HG03039 (cell line): ENCODE results near the gene ZNF598.

ENCODE experiments used
- ATAC-seq: cut with Tn5 transposase; IDR thresholded peaks from one replicate; pipeline ENCODE4 v1.9.1; 2021; ENCODE audit warnings: mild to moderate bottlenecking, moderate library complexity; ENCODE audit not compliant: unreplicated experiment

ZNF598 gene

GRCh38 chr16:2008009-2008526, 1.6 kb downstream of the ZNF598 start:
- no peak for ATAC-seq

GRCh38 chr16:2007081-2007836, 2.4 kb downstream of the ZNF598 start:
- ATAC-seq: no peak

- ATAC-seq: no peak
Measured at GRCh38 chr16:2006317-2006716, 3.3 kb downstream of the ZNF598 start.

GRCh38 chr16:2005646-2006045, 4.0 kb downstream of the ZNF598 start:
- ATAC-seq: no peak

GRCh38 chr16:2004795-2005517, 4.7 kb downstream of the ZNF598 start:
- no peak for ATAC-seq

GRCh38 chr16:2003827-2004641, 5.6 kb downstream of the ZNF598 start:
- ATAC-seq: no peak

GRCh38 chr16:2003231-2003826, 6.3 kb downstream of the ZNF598 start:
- no peak for ATAC-seq

GRCh38 chr16:2002406-2003230, 7.0 kb downstream of the ZNF598 start:
- no peak for ATAC-seq

- no peak for ATAC-seq
Measured at GRCh38 chr16:2001456-2002355, 7.9 kb downstream of the ZNF598 start.

- ATAC-seq: no peak
Measured at GRCh38 chr16:2001035-2001434, 8.6 kb downstream of the ZNF598 start.

GRCh38 chr16:1999866-2000514, 9.6 kb downstream of the ZNF598 start:
- no peak for ATAC-seq

- no peak for ATAC-seq
Measured at GRCh38 chr16:1998852-1999801, 10.5 kb downstream of the ZNF598 start.

- ATAC-seq: no peak
Measured at GRCh38 chr16:1998360-1998835, 11.2 kb downstream of the ZNF598 start.

GRCh38 chr16:1997494-1998359, 11.9 kb downstream of the ZNF598 start:
- ATAC-seq: no peak

- ATAC-seq: no peak
Measured at GRCh38 chr16:1993731-1994131, 15.9 kb downstream of the ZNF598 start.

- ATAC-seq: no peak
Measured at GRCh38 chr16:1992704-1993317, 16.8 kb downstream of the ZNF598 start.
